H1 (cell line): ENCODE results near the gene ACKR2. TPM values are rescaled to one million over a fixed set of nuclear protein-coding genes. Genes with fewer than 3 reads are reported as not detected.

Experiments
- CTCF ChIA-PET: fragments of 300-600 bp; sonication (Branson Sonifier 250); formaldehyde crosslinking; loops from one replicate; lab custom pipeline; 2021; ENCODE audit not compliant: partially characterized antibody; lab: Charles Lee
- POLR2A ChIA-PET: fragments of 300-600 bp; sonication (Branson Sonifier 250); formaldehyde crosslinking; loops from one replicate; lab custom pipeline; 2021; ENCODE audit warnings: inconsistent platforms; ENCODE audit not compliant: partially characterized antibody; lab: Charles Lee
- DNase-seq, 2 experiments: peaks; one replicate each; pipeline versions ENCODE4 v3.0.0 to v3.0.0-alpha.2; 2010 to 2022; ENCODE audit warnings: low spot score in 2 of 2, low read depth in 1 of 2, mixed read lengths in 1 of 2
- FAIRE-seq: peaks from 2 replicates; lab custom pipeline; 2011; peaks lifted over from hg19 to GRCh38; lab: Jason Lieb, UNC
- H2AFZ ChIP-seq: 2 replicates; pipeline ENCODE4 v1.8.1; 2012; ENCODE audit warnings: low read length, inconsistent platforms
- H2AK5ac ChIP-seq: 2 replicates; pipeline ENCODE4 v1.6.1; 2013; ENCODE audit warnings: low read depth, low read length
- H2BK120ac ChIP-seq: replicated peaks from 2 replicates; pipeline ENCODE3; 2013; ENCODE audit warnings: low read depth, low read length, inconsistent platforms
- H2BK12ac ChIP-seq: 2 replicates; pipeline ENCODE4 v1.6.1; 2013; ENCODE audit warnings: low read depth, low read length
- H2BK15ac ChIP-seq: 2 replicates; pipeline ENCODE4 v1.6.1; 2013; ENCODE audit warnings: low read length
- H2BK20ac ChIP-seq: 2 replicates; pipeline ENCODE4 v1.6.1; 2013; ENCODE audit warnings: low read length
- H2BK5ac ChIP-seq: 2 replicates; pipeline ENCODE4 v1.6.1; 2013; ENCODE audit warnings: low read depth, low read length
- H3K14ac ChIP-seq: 2 replicates; pipeline ENCODE4 v1.6.1; 2013; ENCODE audit warnings: inconsistent platforms; ENCODE audit not compliant: insufficient read length
- H3K18ac ChIP-seq: 2 replicates; pipeline ENCODE4 v1.6.1; 2013; ENCODE audit warnings: low read length; ENCODE audit errors: extremely low read depth
- H3K23ac ChIP-seq: 2 replicates; pipeline ENCODE4 v1.6.1; 2013; ENCODE audit warnings: inconsistent platforms; ENCODE audit not compliant: insufficient read length
- H3K23me2 ChIP-seq: 2 replicates; pipeline ENCODE4 v1.6.1; 2013; ENCODE audit warnings: low read depth, low read length
- H3K27ac ChIP-seq: 2 replicates; pipeline ENCODE4 v1.6.1; 2011; ENCODE audit warnings: low read depth, low read length, inconsistent platforms
- H3K27me3 ChIP-seq, 4 experiments: replicated peaks in 1 of 4; 1 replicate in 1 of 4; 2 replicates in 3 of 4; pipeline versions ENCODE4 v1.6.1 to v1.8.1; 2011 to 2013; ENCODE audit warnings: low read length in 3 of 4, mild to moderate bottlenecking in 3 of 4, inconsistent platforms in 2 of 4, mixed read lengths in 2 of 4, moderate library complexity in 1 of 4; ENCODE audit not compliant: control insufficient read depth in 3 of 4, insufficient read depth in 3 of 4; ENCODE audit errors: extremely low read depth in 1 of 4
- H3K36me3 ChIP-seq, 4 experiments: 2 replicates each; pipeline versions ENCODE4 v1.6.1 to v1.8.1; 2011 to 2013; ENCODE audit warnings: mild to moderate bottlenecking in 4 of 4, low read length in 3 of 4, moderate library complexity in 2 of 4, control low read depth in 1 of 4, inconsistent platforms in 1 of 4; ENCODE audit not compliant: insufficient read depth in 4 of 4, control insufficient read depth in 2 of 4
- H3K4ac ChIP-seq: replicated peaks from 2 replicates; pipeline ENCODE3; 2013; ENCODE audit warnings: low read length, low read depth, mixed read lengths, inconsistent platforms; ENCODE audit not compliant: insufficient read length
- H3K4me1 ChIP-seq, 4 experiments: replicated peaks in 1 of 4; 1 replicate in 1 of 4; 2 replicates in 3 of 4; pipeline versions ENCODE4 v1.6.1 to v1.8.1; 2011 to 2013; ENCODE audit warnings: low read length in 3 of 4, inconsistent platforms in 2 of 4, mixed read lengths in 1 of 4; ENCODE audit not compliant: insufficient read depth in 4 of 4, control insufficient read depth in 3 of 4
- H3K4me2 ChIP-seq, 2 experiments: 2 replicates each; pipeline versions ENCODE4 v1.6.1 to v1.8.1; 2011 to 2013; ENCODE audit warnings: low read depth in 2 of 2, low read length in 2 of 2, control low read depth in 1 of 2, inconsistent platforms in 1 of 2, mild to moderate bottlenecking in 1 of 2; ENCODE audit not compliant: insufficient read depth in 1 of 2
- H3K4me3 ChIP-seq, 4 experiments: fragments of 200-600, 300-600 bp in 1 of 4; sonication (generic), shearing (Covaris generic), sonication (Bioruptor Twin) in 1 of 4; 2 replicates each; pipeline versions ENCODE4 v1.5.1 to v1.8.1; 2011 to 2016; ENCODE audit warnings: low read length in 4 of 4, low read depth in 3 of 4, control low read depth in 2 of 4, inconsistent platforms in 2 of 4, mild to moderate bottlenecking in 2 of 4, mixed read lengths in 1 of 4, moderate library complexity in 1 of 4; ENCODE audit not compliant: insufficient read depth in 2 of 4; ENCODE audit errors: extremely low read depth in 1 of 4
- H3K56ac ChIP-seq: replicated peaks from 2 replicates; pipeline ENCODE3; 2013; ENCODE audit warnings: low read depth, mild to moderate bottlenecking, mixed read lengths, low read length, inconsistent platforms; ENCODE audit not compliant: insufficient read length
- H3K79me1 ChIP-seq: 2 replicates; pipeline ENCODE4 v1.6.1; 2013; ENCODE audit warnings: low read depth, low read length, control low read depth
- H3K79me2 ChIP-seq, 2 experiments: 2 replicates each; pipeline versions ENCODE4 v1.6.1 to v1.8.1; 2012 to 2013; ENCODE audit warnings: low read length in 2 of 2, mild to moderate bottlenecking in 2 of 2, inconsistent platforms in 1 of 2; ENCODE audit not compliant: insufficient read depth in 2 of 2, control insufficient read depth in 1 of 2
- H3K9ac ChIP-seq, 4 experiments: replicated peaks in 1 of 4; 1 replicate in 1 of 4; 2 replicates in 3 of 4; pipeline versions ENCODE4 v1.6.1 to v1.8.1; 2011 to 2013; ENCODE audit warnings: low read depth in 3 of 4, low read length in 3 of 4, control low read depth in 2 of 4, mild to moderate bottlenecking in 2 of 4, moderate library complexity in 2 of 4, inconsistent platforms in 1 of 4; ENCODE audit errors: extremely low read depth in 1 of 4
- H3K9me3 ChIP-seq, 2 experiments: 2 replicates each; pipeline versions ENCODE4 v1.6.1 to v1.8.1; 2012 to 2013; ENCODE audit warnings: mild to moderate bottlenecking in 2 of 2, moderate library complexity in 2 of 2, control low read depth in 1 of 2, inconsistent platforms in 1 of 2, low read depth in 1 of 2, low read length in 1 of 2, mixed read lengths in 1 of 2; ENCODE audit not compliant: insufficient read depth in 2 of 2
- H4K20me1 ChIP-seq, 2 experiments: replicated peaks in 1 of 2; 2 replicates each; pipeline versions ENCODE3 to v1.8.1; 2011 to 2013; ENCODE audit warnings: inconsistent platforms in 2 of 2, low read length in 2 of 2, mild to moderate bottlenecking in 1 of 2; ENCODE audit not compliant: insufficient read depth in 2 of 2, control insufficient read depth in 1 of 2
- H4K5ac ChIP-seq: 2 replicates; pipeline ENCODE4 v1.6.1; 2013; ENCODE audit warnings: low read length, low read depth, mixed read lengths, inconsistent platforms; ENCODE audit not compliant: insufficient read length
- H4K8ac ChIP-seq: 2 replicates; pipeline ENCODE4 v1.8.0; 2013; ENCODE audit warnings: mild to moderate bottlenecking, moderate library complexity, low read length, inconsistent platforms; ENCODE audit not compliant: insufficient read depth; ENCODE audit errors: extremely low read depth
- H4K91ac ChIP-seq: replicated peaks from 2 replicates; pipeline ENCODE3; 2013; ENCODE audit warnings: low read length, mixed read lengths, inconsistent platforms; ENCODE audit not compliant: insufficient read length
- CBX8 ChIP-seq: fragments of 300-800, 300-1000 bp; sonication (generic); IDR thresholded peaks from 2 replicates; pipeline ENCODE4 v1.7.1; 2016; ENCODE audit warnings: low read depth, low read length, borderline replicate concordance
- CHD1 ChIP-seq: IDR thresholded peaks from 2 replicates; pipeline ENCODE4 v1.6.1; 2012; ENCODE audit warnings: low read depth, low read length, improper control_type of control experiment
- EGR1 ChIP-seq: IDR thresholded peaks from 2 replicates; pipeline ENCODE4 v1.6.1; 2011; ENCODE audit warnings: low read depth, low read length, borderline replicate concordance
- GABPA ChIP-seq: IDR thresholded peaks from 2 replicates; pipeline ENCODE4 v1.6.1; 2011; ENCODE audit warnings: mild to moderate bottlenecking, low read length, moderate library complexity, borderline replicate concordance; ENCODE audit not compliant: insufficient read depth
- HDAC2 ChIP-seq, 2 experiments: fragments of 300-600 bp in 1 of 2; sonication (generic) in 1 of 2; IDR thresholded peaks; 2 replicates each; pipeline ENCODE4 v1.6.1; 2011 to 2012; ENCODE audit warnings: low read depth in 2 of 2, low read length in 2 of 2, mild to moderate bottlenecking in 2 of 2, moderate library complexity in 2 of 2, borderline replicate concordance in 1 of 2, inconsistent platforms in 1 of 2
- HDAC6 ChIP-seq: IDR thresholded peaks from one replicate; pipeline ENCODE4 v1.7.1; 2012; ENCODE audit warnings: low read depth, mild to moderate bottlenecking, inconsistent platforms, low read length, moderate library complexity
- JUND ChIP-seq: IDR thresholded peaks from 2 replicates; pipeline ENCODE4 v1.6.1; 2011; ENCODE audit warnings: mild to moderate bottlenecking, improper control_type of control experiment, low read length
- PHF8 ChIP-seq: fragments of 200-600 bp; sonication (generic); conservative IDR thresholded peaks from 2 replicates; pipeline ENCODE4 v1.7.1; 2012; ENCODE audit warnings: low read depth, mild to moderate bottlenecking, inconsistent platforms, low read length, moderate library complexity
- POU5F1 ChIP-seq: IDR thresholded peaks from 2 replicates; pipeline ENCODE4 v1.6.1; 2011; ENCODE audit warnings: low read depth, mild to moderate bottlenecking, low read length, moderate library complexity
- RBBP5 ChIP-seq: IDR thresholded peaks from 2 replicates; pipeline ENCODE4 v1.7.1; 2012; ENCODE audit warnings: low read depth, mild to moderate bottlenecking, inconsistent platforms, low read length, moderate library complexity, borderline replicate concordance
- RNF2 ChIP-seq: fragments of 200-900, 300-1000 bp; sonication (generic); IDR thresholded peaks from 2 replicates; pipeline ENCODE4 v1.7.1; 2016; ENCODE audit warnings: borderline replicate concordance, low read depth, mild to moderate bottlenecking, antibody characterized with exemption, low read length; ENCODE audit not compliant: poor library complexity, severe bottlenecking; ENCODE audit errors: missing control alignments
- ZNF274 ChIP-seq: IDR thresholded peaks from 2 replicates; pipeline ENCODE4 v1.7.0; 2012; ENCODE audit warnings: low read length, borderline replicate concordance; ENCODE audit errors: extremely low read depth
- WGBS, 2 experiments: shearing (Covaris generic) in 1 of 2; methylation state at CpG; one replicate each; pipeline versions ENCODE4 v1.1.6 to v1.1.7; 2013 to 2015; ENCODE audit warnings: low lambda C conversion rate in 2 of 2, mixed read lengths in 2 of 2, inconsistent platforms in 1 of 2, low coverage in 1 of 2, missing lambda C conversion rate in 1 of 2; ENCODE audit not compliant: insufficient replicate concordance in 2 of 2, insufficient coverage in 1 of 2, insufficient read length in 1 of 2; ENCODE audit errors: extremely low coverage in 1 of 2, missing lambda C conversion rate in 1 of 2; 5-methylcytosine and 5-hydroxymethylcytosine counted together
- polyA plus RNA-seq, 7 experiments: library from polyadenylated mRNA; depleted of rRNA in 3 of 7; stranded (reverse) in 5 of 7; unstranded in 2 of 7; fragments of >200 nt in 5 of 7; fragments of 200-250 nt in 2 of 7; gene quantifications; 1 replicate in 5 of 7; 2 replicates in 1 of 7; 4 replicates in 1 of 7; pipeline versions ENCODE4 v1.2.1 to v1.2.3, GENCODE V29; 2011 to 2013; ENCODE audit warnings: missing spikeins in 2 of 7, mixed read lengths in 2 of 7
- total RNA-seq: library from RNA; stranded (reverse); fragmentation: NEBNext Ultra II Directional; extraction: Animal tissue kit (Norgen Biotek cat#: 25700); gene quantifications from 2 replicates; pipeline ENCODE4 v1.2.1, GENCODE V29; 2021

Gene ACKR2
- total and polyA plus RNA-seq, 2 of the 8 experiments (the other 6 are each of a cell fraction or from before 2014, with no cell fraction given) = 0.09 to 0.12 TPM

DNA sequence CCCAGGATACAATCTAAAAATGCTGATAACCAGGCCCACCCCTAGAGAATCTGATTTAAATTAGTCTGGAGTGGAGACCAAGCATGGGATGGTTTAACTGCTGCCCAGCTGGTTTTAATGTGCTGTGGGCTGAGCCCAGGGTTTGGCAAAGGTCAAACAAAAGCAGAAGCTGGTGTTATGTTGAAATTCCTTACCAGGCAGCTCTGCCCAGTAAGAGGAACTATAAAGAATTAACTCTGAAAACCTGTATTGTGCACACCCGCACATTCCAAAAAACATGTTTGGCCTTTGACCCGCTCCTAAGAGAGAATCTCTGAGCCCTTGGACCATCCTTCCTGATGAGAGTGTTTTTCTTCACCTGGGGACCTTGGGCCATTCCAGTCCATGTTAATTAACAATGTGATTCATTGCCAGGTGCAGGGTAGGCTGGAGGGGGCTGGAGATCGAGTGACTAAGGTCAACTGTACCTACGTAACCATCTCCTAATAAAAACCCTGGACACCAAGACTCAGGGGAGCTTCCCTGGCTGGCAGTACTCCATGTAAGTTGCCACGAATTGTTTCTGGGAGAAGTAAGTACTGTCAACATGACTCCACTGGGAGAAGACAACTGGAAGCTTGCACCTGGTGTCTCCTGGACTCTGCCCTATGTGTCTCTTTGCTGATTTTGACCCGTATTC, 47.1 kb upstream of the ACKR2 start:
- H3K79me2 ChIP-seq = no peaks in the 10 kb centered on the region
- peaks cover 1 to 12% (median 3%) of the 10 kb centered on the region in 4 experiments; a peak in 4 of 7 replicates for H3K4me1 ChIP-seq
- no peak overlapping the region for H3K9ac ChIP-seq
- DNase-seq = no peak
- 82% methylated on average over 6 of the region's 6 CpGs; no CpG with 5 or more reads in 1 of the 2 experiments for WGBS, 2 experiments
- no peak overlapping the region for H2BK5ac ChIP-seq
- no peak overlapping the region for H2BK120ac ChIP-seq
- no peaks in the 10 kb centered on the region for H4K20me1 ChIP-seq
- H3K23ac ChIP-seq = no peak overlapping the region
- H2BK15ac ChIP-seq = no peak overlapping the region
- H3K36me3 ChIP-seq = no peaks in the 10 kb centered on the region
- no peak overlapping the region for H3K14ac ChIP-seq
- no peak overlapping the region for H2AK5ac ChIP-seq
- no peak overlapping the region for H3K4me2 ChIP-seq
- H3K23me2 ChIP-seq = no peaks in the 10 kb centered on the region
- ChIA-PET CTCF (interaction anchor here (1.1 to 4.0 kb wide), 4 partner anchors 9 to 22 kb away, joined by 3 to 24 read pairs (median 8); no protein-coding TSS in a partner anchor), POLR2A (no interaction called here)
- H3K4ac ChIP-seq = no peak overlapping the region
- H2BK12ac ChIP-seq = no peak overlapping the region
- no peak overlapping the region for H3K56ac ChIP-seq
- H4K91ac ChIP-seq = no peak overlapping the region
- no peak overlapping the region for H2BK20ac ChIP-seq
- no peaks in the 10 kb centered on the region for H3K9me3 ChIP-seq
- no peak overlapping the region for H3K18ac ChIP-seq
- H3K27ac ChIP-seq = no peak overlapping the region
- FAIRE-seq = no peak
- H3K27me3 ChIP-seq = no peaks in the 10 kb centered on the region
- no peak overlapping the region for H4K8ac ChIP-seq
- H3K4me3 ChIP-seq = no peak overlapping the region
- no peak overlapping the region for H2AFZ ChIP-seq
- H4K5ac ChIP-seq = no peak overlapping the region
- H3K79me1 ChIP-seq = no peaks in the 10 kb centered on the region
- TF ChIP-seq HDAC6 (no peak), POU5F1 (no peak), CBX8 (no peak), GABPA (no peak), JUND (no peak), EGR1 (no peak), HDAC2 (IDR thresholded peaks at IDR 0.05; ENCODE audit: borderline replicate concordance in 1 of 2, low read depth in 2 of 2, low read length in 2 of 2) (no peak), RNF2 (no peak), PHF8 (no peak), CHD1 (no peak), RBBP5 (no peak), ZNF274 (no peak)
